Spleen (tissue), 7 donors: ENCODE measurements around the gene ALG12.

Experiments used
- POLR2A ChIP-seq, 3 donors: fragments of 450-650 bp; IDR thresholded peaks; one replicate each; pipeline ENCODE4 v1.5.1; 2017; ENCODE audit warnings: antibody characterized with exemption in 3 of 3, mild to moderate bottlenecking in 1 of 3
- POLR2AphosphoS5 ChIP-seq, 3 donors: sonication (generic); formaldehyde crosslinking; IDR thresholded peaks; one replicate each; pipeline ENCODE4 v1.5.1; 2017; ENCODE audit warnings: antibody characterized with exemption in 3 of 3
- TF ChIP-seq, protein P1 (sequence below), 11 experiments: fragments of 200-600 bp in 7 of 11; fragments of 450-650 bp in 4 of 11; sonication (generic) in 4 of 11; IDR thresholded peaks in 8 of 11; conservative IDR thresholded peaks in 3 of 11; 1 replicate in 7 of 11; 2 replicates in 4 of 11; pipeline versions ENCODE4 v1.4.0 to v1.8.0; 2016 to 2021; ENCODE audit warnings: antibody characterized with exemption in 11 of 11, inconsistent platforms in 4 of 11, mild to moderate bottlenecking in 1 of 11
- donor health status: DM: no; HTN: no; CAD: no; lungs with moderate emphysema.
- donor health status: DM: no; HTN: no; CAD: no.
- donor health status: DM: no; HTN: no; CAD: no.

DNA sequence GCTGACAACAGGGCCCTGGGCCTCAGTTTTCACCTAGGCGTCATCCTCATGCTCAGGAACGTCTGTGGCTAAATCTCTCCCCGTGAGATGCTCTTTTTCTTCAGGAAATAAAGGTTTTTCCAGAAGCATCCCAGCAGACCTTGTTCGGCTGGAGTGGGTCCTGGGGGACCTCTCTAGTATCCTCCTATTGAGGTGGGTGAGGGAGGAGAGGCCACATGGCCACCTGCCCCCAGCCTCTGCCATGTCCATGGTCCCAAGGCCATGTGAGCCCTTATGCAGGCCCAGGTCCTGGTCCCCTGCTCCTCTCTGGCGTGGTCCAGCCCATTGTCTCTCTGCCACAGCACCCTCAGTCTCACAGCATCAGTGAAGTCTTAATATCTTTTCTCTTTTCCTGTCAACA lies 22.0 kb downstream of the ALG12 start:
- peak in 1 of 3 donors; percentile 24 for TF ChIP-seq POLR2AphosphoS5 (IDR thresholded peaks at IDR 0.05)
- TF ChIP-seq, protein P1, sequence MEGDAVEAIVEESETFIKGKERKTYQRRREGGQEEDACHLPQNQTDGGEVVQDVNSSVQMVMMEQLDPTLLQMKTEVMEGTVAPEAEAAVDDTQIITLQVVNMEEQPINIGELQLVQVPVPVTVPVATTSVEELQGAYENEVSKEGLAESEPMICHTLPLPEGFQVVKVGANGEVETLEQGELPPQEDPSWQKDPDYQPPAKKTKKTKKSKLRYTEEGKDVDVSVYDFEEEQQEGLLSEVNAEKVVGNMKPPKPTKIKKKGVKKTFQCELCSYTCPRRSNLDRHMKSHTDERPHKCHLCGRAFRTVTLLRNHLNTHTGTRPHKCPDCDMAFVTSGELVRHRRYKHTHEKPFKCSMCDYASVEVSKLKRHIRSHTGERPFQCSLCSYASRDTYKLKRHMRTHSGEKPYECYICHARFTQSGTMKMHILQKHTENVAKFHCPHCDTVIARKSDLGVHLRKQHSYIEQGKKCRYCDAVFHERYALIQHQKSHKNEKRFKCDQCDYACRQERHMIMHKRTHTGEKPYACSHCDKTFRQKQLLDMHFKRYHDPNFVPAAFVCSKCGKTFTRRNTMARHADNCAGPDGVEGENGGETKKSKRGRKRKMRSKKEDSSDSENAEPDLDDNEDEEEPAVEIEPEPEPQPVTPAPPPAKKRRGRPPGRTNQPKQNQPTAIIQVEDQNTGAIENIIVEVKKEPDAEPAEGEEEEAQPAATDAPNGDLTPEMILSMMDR (IDR thresholded peaks at IDR 0.05 in 8 of 11, conservative IDR thresholded peaks at IDR 0.05 in 3 of 11) = no peak
- TF ChIP-seq POLR2A (IDR thresholded peaks at IDR 0.05) = no peak
